ENCODE results near the gene CFAP20DC. TPM values are rescaled to one million over a fixed set of nuclear protein-coding genes. Genes with fewer than 3 reads are reported as not detected.

CFAP20DC gene
- total and polyA plus RNA-seq, 2 of the 13 experiments (the other 11 are each of a cell fraction or from before 2014, with no cell fraction given) = not detected

DNA sequence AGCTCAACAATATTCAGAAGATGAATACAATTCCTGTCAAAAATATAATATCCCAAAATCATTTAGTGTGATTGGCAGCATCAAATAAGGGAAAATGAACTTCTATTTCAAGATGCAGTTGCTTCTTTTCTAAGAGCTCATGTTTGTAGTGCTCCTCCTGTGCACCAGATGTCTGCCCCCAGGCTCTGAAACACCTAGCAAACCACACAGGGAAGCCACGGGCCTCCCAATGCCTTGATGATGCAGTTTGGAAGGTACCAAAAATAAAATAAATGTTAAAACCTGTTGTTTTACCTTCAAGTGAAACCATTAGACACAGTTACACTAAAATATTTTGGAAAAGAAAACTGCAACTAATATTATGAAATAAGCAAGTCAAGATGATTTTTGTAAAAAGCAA, 22.2 kb downstream of the CFAP20DC start (continued):
- TF ChIP-seq, protein P1, sequence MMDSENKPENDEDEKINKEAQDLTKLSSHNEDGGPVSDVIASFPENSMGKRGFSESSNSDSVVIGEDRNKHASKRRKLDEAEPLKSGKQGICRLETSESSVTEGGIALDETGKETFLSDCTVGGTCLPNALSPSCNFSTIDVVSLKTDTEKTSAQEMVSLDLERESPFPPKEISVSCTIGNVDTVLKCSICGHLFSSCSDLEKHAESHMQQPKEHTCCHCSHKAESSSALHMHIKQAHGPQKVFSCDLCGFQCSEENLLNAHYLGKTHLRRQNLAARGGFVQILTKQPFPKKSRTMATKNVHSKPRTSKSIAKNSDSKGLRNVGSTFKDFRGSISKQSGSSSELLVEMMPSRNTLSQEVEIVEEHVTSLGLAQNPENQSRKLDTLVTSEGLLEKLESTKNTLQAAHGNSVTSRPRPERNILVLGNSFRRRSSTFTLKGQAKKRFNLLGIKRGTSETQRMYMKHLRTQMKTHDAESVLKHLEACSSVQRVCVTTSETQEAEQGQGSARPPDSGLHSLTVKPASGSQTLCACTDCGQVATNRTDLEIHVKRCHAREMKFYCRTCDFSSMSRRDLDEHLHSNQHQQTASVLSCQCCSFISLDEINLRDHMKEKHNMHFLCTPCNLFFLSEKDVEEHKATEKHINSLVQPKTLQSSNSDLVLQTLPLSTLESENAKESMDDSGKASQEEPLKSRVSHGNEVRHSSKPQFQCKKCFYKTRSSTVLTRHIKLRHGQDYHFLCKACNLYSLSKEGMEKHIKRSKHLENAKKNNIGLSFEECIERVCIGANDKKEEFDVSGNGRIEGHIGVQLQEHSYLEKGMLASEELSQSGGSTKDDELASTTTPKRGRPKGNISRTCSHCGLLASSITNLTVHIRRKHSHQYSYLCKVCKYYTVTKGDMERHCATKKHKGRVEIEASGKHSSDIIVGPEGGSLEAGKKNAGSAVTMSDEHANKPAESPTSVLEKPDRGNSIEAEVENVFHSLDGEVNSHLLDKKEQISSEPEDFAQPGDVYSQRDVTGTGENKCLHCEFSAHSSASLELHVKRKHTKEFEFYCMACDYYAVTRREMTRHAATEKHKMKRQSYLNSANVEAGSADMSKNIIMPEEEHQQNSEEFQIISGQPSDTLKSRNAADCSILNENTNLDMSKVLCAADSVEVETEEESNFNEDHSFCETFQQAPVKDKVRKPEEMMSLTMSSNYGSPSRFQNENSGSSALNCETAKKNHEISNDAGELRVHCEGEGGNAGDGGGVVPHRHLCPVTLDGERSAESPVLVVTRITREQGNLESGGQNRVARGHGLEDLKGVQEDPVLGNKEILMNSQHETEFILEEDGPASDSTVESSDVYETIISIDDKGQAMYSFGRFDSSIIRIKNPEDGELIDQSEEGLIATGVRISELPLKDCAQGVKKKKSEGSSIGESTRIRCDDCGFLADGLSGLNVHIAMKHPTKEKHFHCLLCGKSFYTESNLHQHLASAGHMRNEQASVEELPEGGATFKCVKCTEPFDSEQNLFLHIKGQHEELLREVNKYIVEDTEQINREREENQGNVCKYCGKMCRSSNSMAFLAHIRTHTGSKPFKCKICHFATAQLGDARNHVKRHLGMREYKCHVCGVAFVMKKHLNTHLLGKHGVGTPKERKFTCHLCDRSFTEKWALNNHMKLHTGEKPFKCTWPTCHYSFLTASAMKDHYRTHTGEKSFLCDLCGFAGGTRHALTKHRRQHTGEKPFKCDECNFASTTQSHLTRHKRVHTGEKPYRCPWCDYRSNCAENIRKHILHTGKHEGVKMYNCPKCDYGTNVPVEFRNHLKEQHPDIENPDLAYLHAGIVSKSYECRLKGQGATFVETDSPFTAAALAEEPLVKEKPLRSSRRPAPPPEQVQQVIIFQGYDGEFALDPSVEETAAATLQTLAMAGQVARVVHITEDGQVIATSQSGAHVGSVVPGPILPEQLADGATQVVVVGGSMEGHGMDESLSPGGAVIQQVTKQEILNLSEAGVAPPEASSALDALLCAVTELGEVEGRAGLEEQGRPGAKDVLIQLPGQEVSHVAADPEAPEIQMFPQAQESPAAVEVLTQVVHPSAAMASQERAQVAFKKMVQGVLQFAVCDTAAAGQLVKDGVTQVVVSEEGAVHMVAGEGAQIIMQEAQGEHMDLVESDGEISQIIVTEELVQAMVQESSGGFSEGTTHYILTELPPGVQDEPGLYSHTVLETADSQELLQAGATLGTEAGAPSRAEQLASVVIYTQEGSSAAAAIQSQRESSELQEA (CRISPR knock-in tag; IDR thresholded peaks at IDR 0.05; ENCODE audit: not compliant biosample characterization) = no peak
- TF ChIP-seq PHF20 (CRISPR knock-in tag; IDR thresholded peaks at IDR 0.05) (no peak), TMF1 (CRISPR knock-in tag; IDR thresholded peaks at IDR 0.05; ENCODE audit: low read depth) (no peak), DR1 (CRISPR knock-in tag; IDR thresholded peaks at IDR 0.05) (no peak)
- TF ChIP-seq, protein P2, sequence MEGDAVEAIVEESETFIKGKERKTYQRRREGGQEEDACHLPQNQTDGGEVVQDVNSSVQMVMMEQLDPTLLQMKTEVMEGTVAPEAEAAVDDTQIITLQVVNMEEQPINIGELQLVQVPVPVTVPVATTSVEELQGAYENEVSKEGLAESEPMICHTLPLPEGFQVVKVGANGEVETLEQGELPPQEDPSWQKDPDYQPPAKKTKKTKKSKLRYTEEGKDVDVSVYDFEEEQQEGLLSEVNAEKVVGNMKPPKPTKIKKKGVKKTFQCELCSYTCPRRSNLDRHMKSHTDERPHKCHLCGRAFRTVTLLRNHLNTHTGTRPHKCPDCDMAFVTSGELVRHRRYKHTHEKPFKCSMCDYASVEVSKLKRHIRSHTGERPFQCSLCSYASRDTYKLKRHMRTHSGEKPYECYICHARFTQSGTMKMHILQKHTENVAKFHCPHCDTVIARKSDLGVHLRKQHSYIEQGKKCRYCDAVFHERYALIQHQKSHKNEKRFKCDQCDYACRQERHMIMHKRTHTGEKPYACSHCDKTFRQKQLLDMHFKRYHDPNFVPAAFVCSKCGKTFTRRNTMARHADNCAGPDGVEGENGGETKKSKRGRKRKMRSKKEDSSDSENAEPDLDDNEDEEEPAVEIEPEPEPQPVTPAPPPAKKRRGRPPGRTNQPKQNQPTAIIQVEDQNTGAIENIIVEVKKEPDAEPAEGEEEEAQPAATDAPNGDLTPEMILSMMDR (CRISPR knock-in tag; IDR thresholded peaks at IDR 0.05) = no peak
- TF ChIP-seq, protein P3, sequence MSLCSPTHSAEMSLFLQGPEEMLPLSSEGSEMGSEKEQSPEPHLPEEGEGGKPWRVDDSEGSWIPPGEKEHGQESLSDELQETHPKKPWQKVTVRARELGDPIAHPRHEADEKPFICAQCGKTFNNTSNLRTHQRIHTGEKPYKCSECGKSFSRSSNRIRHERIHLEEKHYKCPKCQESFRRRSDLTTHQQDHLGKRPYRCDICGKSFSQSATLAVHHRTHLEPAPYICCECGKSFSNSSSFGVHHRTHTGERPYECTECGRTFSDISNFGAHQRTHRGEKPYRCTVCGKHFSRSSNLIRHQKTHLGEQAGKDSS (CRISPR knock-in tag; IDR thresholded peaks at IDR 0.05; ENCODE audit: borderline replicate concordance, low read depth) = no peak
- TF ChIP-seq, protein P4, sequence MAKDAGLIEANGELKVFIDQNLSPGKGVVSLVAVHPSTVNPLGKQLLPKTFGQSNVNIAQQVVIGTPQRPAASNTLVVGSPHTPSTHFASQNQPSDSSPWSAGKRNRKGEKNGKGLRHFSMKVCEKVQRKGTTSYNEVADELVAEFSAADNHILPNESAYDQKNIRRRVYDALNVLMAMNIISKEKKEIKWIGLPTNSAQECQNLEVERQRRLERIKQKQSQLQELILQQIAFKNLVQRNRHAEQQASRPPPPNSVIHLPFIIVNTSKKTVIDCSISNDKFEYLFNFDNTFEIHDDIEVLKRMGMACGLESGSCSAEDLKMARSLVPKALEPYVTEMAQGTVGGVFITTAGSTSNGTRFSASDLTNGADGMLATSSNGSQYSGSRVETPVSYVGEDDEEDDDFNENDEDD (CRISPR knock-in tag; IDR thresholded peaks at IDR 0.05; ENCODE audit: borderline replicate concordance) = no peak
- TF ChIP-seq, protein P5, sequence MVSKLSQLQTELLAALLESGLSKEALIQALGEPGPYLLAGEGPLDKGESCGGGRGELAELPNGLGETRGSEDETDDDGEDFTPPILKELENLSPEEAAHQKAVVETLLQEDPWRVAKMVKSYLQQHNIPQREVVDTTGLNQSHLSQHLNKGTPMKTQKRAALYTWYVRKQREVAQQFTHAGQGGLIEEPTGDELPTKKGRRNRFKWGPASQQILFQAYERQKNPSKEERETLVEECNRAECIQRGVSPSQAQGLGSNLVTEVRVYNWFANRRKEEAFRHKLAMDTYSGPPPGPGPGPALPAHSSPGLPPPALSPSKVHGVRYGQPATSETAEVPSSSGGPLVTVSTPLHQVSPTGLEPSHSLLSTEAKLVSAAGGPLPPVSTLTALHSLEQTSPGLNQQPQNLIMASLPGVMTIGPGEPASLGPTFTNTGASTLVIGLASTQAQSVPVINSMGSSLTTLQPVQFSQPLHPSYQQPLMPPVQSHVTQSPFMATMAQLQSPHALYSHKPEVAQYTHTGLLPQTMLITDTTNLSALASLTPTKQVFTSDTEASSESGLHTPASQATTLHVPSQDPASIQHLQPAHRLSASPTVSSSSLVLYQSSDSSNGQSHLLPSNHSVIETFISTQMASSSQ (IDR thresholded peaks at IDR 0.05; ENCODE audit: low read depth) = no peak
- TF ChIP-seq, protein P5 (CRISPR knock-in tag; IDR thresholded peaks at IDR 0.05; ENCODE audit: borderline replicate concordance) = no peak

Data from HepG2 (cell line).